H1 (cell line): ENCODE data around the gene TSPAN32. TPM values are rescaled to one million over a fixed set of nuclear protein-coding genes. Genes with fewer than 3 reads are reported as not detected.

Source experiments
- BACH1 ChIP-seq: IDR thresholded peaks from 2 replicates; pipeline ENCODE4 v1.6.1; 2012; ENCODE audit warnings: low read length, improper control_type of control experiment
- CBX8 ChIP-seq: fragments of 300-800, 300-1000 bp; sonication (generic); IDR thresholded peaks from 2 replicates; pipeline ENCODE4 v1.7.1; 2016; ENCODE audit warnings: low read depth, low read length, borderline replicate concordance
- FOSL1 ChIP-seq: IDR thresholded peaks from 2 replicates; pipeline ENCODE4 v1.6.1; 2011; ENCODE audit warnings: mild to moderate bottlenecking, low read depth, low read length, moderate library complexity; ENCODE audit not compliant: insufficient read depth
- KDM4A ChIP-seq: IDR thresholded peaks from one replicate; pipeline ENCODE4 v1.7.1; 2012; ENCODE audit warnings: low read depth, mild to moderate bottlenecking, moderate library complexity, low read length, inconsistent platforms; ENCODE audit not compliant: severe bottlenecking
- MAFK ChIP-seq: IDR thresholded peaks from 2 replicates; pipeline ENCODE4 v1.6.1; 2012; ENCODE audit warnings: low read depth, mild to moderate bottlenecking, improper control_type of control experiment, low read length
- NRF1 ChIP-seq: IDR thresholded peaks from 2 replicates; pipeline ENCODE4 v1.6.1; 2011; ENCODE audit warnings: mild to moderate bottlenecking, low read depth, low read length, improper control_type of control experiment
- PHF8 ChIP-seq: fragments of 200-600 bp; sonication (generic); conservative IDR thresholded peaks from 2 replicates; pipeline ENCODE4 v1.7.1; 2012; ENCODE audit warnings: low read depth, mild to moderate bottlenecking, inconsistent platforms, low read length, moderate library complexity
- SIN3A ChIP-seq, 2 experiments: IDR thresholded peaks in 1 of 2; conservative IDR thresholded peaks in 1 of 2; 2 replicates each; pipeline ENCODE4 v1.6.1; 2011 to 2012; ENCODE audit warnings: low read length in 2 of 2, improper control_type of control experiment in 1 of 2, low read depth in 1 of 2, mild to moderate bottlenecking in 1 of 2
- TEAD4 ChIP-seq: IDR thresholded peaks from 2 replicates; pipeline ENCODE4 v1.6.1; 2012; ENCODE audit warnings: low read depth, low read length, inconsistent platforms, mixed read lengths
- polyA plus RNA-seq, 7 experiments: library from polyadenylated mRNA; depleted of rRNA in 3 of 7; stranded (reverse) in 5 of 7; unstranded in 2 of 7; fragments of >200 nt in 5 of 7; fragments of 200-250 nt in 2 of 7; gene quantifications; 1 replicate in 5 of 7; 2 replicates in 1 of 7; 4 replicates in 1 of 7; pipeline versions ENCODE4 v1.2.1 to v1.2.3, GENCODE V29; 2011 to 2013; ENCODE audit warnings: missing spikeins in 2 of 7, mixed read lengths in 2 of 7
- total RNA-seq: library from RNA; stranded (reverse); fragmentation: NEBNext Ultra II Directional; extraction: Animal tissue kit (Norgen Biotek cat#: 25700); gene quantifications from 2 replicates; pipeline ENCODE4 v1.2.1, GENCODE V29; 2021
- TF ChIP-seq, protein P1 (sequence below): IDR thresholded peaks from 2 replicates; pipeline ENCODE4 v1.6.1; 2011; ENCODE audit warnings: low read depth, mild to moderate bottlenecking, low read length; ENCODE audit not compliant: insufficient read depth
- TF ChIP-seq, protein P2 (sequence below): IDR thresholded peaks from 2 replicates; pipeline ENCODE4 v1.6.1; 2012; ENCODE audit warnings: inconsistent platforms

Gene TSPAN32
- total and polyA plus RNA-seq, 2 of the 8 experiments (the other 6 are each of a cell fraction or from before 2014, with no cell fraction given): not detected

DNA sequence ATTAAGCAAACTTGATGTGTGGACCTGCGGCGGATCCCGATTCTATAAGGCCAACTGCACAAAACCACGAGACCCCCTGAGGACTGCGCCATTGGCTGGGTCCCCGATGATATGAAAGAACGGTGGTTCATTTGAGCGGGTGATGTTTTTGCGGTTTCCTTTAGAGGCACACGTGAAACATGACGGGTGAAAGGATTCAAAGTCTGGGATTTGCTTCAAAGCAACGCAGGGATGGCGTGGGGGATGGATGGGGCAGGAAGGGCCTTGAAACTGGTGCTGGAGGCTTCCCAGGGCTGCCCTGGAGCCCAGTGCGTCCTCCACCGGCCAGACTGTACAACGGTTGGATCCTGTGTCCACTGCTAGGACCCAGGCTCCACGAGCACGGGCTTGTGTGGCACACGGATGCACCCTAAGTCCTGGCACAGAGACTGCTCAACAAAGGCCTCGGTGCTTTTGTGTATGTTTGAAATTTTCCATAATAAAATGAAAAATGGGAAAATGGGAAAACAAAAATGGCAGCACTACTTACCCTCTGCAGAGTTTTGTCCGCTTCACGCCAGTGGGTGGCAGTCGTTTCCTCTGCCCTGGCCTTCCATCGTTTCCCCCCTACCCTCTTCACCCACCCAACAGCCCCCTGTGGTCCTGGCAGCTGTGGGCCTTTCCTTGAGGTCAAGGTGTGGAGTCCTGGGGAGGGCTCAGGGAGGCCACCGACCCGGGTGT, 35.1 kb upstream of the TSPAN32 start (continued):
- TF ChIP-seq TEAD4: no peak
- TF ChIP-seq, protein P1, sequence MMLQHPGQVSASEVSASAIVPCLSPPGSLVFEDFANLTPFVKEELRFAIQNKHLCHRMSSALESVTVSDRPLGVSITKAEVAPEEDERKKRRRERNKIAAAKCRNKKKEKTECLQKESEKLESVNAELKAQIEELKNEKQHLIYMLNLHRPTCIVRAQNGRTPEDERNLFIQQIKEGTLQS: no peak
- TF ChIP-seq FOSL1: no peak
- no peak for TF ChIP-seq SIN3A (conservative IDR thresholded peaks at IDR 0.05 in 1 of 2, IDR thresholded peaks at IDR 0.05 in 1 of 2; ENCODE audit: low read depth in 1 of 2, low read length in 2 of 2)
- TF ChIP-seq, protein P2, sequence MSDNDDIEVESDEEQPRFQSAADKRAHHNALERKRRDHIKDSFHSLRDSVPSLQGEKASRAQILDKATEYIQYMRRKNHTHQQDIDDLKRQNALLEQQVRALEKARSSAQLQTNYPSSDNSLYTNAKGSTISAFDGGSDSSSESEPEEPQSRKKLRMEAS: no peak
- TF ChIP-seq PHF8: no peak
- TF ChIP-seq NRF1: no peak
- no peak for TF ChIP-seq KDM4A
- TF ChIP-seq CBX8: no peak
- TF ChIP-seq BACH1: no peak
- TF ChIP-seq MAFK: no peak
